SW480 (cell line): ENCODE data around the gene SCUBE1.
"Not testable (repeated sequence)": the region's sequence is repeated elsewhere in the genome, so short reads cannot be mapped to it uniquely, and the experiment has no call there.

Experiments
- DNase-seq: peaks from one replicate; pipeline ENCODE4 v3.0.0-alpha.2; 2016; ENCODE audit warnings: low spot score

Gene SCUBE1

DNA sequence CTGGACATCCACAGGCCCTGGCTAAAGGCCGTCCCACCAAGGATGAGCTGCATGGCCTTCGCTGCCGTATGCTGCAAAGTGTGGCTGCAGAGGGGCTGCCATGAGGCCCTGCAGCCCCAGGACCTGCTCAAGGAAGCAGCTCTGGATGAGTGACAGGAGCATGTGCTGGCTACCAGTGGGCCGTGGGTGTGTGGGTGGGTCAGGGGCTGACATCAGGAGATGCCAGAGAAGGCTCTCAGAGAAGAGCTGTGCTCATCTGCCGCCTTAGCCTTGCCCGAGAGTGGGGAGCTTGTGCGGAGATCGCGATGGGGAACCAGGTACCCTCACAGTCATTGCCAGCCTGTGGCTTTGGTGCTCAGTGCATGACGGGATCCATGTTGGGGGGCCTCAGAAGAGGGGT is 41.3 kb downstream of the SCUBE1 start:
- no peak for DNase-seq

DNA sequence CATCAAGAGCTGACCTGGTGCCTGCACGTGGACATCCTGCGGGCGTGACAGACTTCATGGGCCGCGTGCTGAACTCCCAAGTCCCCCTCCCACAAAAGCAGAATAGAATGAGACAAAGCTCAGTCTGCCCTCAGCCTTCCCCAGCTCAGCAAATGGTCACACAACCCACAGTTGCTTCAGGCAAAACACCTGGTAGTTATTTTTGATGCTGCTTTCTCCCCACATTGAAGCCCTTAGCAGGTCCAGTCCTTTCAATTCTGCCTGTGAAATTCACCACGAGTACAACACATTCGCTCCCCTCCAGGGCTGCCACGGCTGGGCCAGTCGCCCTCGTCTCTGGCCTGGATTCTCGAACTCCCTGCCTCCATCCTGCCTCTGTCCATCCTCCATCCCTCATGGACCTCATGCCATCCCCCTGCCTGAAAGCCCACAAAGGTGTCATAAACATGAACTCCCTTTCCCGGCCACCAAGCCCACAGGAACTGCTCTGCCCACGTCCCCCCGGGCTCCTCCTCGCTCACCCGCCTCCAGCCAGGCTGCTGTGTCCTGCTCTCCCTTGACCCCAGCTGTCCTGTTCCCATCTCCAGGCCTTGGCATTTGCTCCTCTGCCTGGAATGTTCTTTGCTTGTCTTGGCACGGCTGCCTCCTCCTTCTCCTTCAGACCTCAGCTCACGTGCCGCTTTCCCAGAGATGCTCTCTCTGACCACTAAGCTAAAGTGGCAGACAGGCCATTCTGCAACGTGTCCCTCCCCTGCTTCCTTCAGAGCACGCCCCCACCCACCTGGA is 42.1 kb downstream of the SCUBE1 start:
- no peak for DNase-seq

DNA sequence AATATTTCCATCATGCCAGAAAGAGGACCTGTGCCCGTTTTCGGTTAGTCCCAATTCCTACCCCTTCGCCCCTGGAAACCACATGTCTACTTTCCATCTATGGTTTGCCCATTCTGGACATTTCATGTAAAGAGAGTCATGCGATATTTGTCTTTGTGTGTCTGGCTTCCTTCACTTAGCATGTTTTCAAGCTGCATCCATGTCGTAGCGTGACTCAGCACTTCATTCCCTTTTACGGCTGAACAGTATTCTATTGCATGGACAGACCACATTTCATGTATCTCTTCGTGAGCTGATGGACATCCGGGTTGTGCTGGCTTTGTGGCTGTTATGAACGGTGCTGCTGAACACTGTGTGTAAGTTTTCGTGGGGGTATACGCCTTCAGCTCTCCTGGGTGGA is 43.4 kb downstream of the SCUBE1 start:
- DNase-seq = no peak

DNA sequence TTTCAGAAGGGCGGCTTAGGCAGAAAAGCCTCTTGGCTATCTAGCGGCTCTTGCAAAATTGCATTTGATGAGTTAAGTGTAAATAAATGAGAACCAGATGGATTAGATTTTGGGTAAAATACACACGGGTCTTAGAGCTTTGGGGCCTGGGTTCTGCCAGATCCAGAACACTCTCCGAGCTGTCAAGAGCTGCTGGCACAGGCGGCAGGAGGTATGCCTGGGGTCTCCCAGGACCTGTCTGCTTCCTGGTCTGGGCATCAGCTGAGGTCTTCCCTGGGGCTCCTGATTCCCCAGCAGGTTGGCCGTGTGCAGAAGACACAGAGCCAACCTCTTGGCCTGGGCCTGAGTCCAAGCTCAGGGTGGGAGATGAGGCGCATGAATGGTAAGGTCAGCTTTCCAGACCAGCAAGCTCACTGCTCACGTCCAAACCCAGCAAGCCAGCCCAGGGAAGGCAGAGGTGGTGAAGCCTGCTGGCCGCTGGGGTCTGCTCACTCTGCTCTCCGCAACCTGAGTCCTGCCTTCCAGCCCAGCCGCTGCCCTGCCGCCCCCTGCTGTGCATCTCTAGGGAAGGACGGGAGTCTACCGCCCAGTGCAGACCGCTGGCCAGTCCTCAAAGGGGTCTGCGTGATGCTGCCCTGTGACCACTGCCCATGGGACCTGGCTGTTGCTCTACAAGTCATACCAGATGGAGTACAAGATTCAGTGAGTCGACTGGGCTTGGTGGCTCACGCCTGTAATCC is 44.9 kb downstream of the SCUBE1 start:
- DNase-seq = no peak

DNA sequence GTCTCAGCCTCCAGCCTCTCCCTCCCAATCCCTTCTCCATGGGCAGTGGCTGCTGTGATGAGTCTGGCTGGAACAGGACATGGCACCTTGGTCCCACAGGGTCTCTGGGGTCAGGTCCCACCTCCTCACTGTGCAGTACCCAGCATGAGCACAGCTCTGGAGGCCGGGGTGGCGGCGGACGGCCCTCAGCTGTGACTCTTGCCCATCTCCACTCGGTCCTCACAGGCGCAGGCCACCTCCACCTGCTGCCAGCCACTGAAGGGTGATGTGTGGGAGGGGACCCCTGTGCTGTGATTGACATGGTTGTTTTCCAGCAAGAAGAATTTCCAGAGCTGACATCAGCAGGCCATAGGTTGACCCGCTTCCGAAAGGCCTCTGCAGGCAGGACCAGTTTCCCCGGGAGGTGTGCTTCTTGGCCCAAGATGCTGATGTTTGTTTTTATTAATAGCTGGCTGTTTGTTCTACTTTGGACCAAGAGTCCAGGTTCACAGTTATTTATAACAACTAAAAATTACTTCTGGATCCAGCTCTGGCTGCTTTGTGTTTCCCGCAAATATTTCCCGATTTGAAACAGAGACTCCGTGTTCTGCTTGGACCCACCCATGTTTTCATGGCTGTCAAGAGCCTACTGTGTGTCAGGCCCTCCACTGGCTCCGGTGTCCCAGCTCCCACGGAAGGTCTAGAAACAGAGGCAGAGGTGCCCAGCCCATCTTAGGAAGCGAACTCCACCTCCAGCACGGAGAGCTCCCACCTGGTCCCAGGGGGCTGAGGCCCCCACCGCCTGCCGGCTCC is 45.7 kb downstream of the SCUBE1 start:
- no peak for DNase-seq

DNA sequence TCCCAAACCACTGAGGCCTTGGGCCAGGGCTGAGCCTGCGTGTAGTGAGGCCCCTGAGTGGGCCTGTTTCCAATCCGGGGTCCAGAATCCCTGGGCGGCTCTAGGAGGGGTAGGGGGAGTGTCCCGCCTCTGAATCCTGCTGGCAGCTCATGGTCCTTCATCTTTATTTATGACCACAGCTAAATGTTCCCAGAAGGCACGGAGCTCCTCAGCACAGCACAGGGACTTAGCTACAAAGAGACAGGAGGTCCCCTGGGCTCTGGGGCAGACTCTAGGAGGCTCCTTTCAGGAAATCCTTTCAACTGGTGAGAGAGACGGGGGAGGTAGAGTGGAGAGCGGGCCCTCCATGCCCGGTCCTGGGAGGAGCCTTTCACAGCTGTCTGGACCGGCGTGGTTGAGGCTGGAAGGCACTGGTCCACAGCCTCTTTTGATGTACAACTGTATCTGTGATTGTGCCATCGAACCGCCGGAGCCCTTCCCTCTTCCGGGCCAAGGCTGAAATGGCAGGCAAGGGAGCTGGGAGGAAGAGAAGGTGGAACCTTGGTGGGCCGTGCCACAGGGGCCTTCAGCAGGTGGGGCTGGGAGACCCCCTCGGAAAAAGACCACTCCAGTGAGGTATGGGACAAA is 46.8 kb downstream of the SCUBE1 start:
- no peak for DNase-seq

DNA sequence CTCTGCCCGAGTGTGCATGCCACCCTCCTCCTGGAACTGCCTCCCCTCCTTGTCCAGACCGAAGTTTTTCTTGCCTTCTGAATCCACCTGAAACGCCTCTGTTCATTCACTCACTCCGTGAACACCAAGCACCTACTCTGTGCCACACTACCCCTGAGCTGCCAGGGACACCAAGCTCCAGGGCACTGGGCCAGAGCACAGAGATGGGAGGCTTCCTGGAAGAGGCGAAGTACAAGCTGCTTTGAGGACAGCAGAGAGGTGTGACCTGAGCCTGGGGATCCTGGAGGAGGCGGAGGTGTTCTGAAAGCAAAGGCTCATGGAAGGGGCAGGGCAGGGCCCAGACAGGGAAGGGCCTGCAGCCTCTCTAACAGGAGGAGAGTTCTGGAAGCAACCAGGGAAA is 47.5 kb downstream of the SCUBE1 start:
- no peak for DNase-seq

DNA sequence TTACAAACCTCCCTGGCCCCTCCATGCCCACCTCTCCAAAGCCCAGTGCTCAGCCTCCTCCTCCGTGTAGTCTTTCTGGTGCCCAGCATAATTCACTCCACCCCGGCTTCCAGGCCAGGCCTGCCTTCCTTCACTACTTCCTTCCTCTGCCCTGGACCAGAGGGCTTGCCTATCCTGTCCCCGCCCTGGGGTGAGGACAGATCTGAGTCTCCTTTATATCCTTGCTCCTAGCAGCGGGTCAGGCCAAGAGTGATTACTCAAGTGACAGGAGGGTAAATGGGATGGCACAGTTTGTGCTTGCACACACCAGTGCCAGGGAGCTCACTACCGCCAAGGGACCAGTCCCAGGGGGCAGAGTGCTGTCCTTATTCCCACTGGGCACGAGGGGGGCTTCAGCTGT is 48.0 kb downstream of the SCUBE1 start:
- no peak for DNase-seq

DNA sequence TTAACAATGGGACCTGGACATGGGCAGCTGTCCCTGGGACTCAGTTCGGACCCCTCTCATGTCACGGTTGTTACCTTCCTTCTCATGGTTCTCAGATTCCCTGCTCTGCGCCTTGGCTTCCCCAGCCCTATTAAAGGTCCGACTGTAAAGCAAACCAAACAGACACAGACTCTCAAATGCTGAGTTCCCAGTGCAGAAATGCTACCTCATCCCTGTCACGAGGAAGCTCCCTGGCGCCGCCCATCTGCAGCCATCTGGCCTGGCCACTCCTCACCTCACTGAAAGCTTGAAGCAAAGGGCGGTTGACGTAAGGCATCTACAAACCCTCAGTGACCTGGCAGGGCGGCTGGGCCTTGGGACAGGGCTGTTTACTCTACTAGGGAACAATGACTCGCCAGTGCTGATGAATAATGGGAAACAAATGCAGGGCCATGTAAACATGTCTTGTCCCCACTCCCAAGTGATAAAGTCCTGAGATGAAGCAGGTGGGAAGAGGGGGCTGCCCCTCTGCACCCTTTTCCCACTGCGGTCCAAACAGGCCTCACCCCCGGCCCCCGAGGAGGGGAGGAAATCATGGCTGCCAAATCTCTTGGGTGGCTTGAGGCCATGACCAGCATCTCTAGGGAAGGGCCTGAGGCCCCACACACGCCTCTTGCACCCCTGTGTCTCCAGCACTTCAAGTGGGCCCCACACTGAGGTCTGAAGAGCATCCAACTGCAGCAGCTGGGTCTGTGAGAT is 49.3 kb downstream of the SCUBE1 start:
- peak; percentile 28 for DNase-seq

DNA sequence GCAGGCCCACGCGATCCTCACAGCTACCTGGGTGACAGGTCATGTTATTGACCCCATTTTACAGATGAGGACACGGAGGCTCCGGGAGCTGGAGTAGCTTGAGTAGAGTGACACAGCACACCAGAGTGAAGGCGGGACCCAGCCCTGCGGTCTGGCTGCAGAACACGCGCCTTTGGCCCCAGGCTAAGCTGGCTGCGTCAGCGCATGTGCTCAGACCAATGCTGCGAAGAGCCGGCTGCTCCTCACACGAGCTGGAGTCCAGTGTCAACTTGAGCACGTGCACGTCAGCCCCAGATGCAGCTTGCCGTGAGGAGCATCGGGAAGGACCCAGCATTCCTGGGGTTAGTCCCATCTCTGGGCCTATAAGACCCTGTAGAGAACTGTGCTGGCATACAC is 49.9 kb downstream of the SCUBE1 start:
- no peak for DNase-seq

DNA sequence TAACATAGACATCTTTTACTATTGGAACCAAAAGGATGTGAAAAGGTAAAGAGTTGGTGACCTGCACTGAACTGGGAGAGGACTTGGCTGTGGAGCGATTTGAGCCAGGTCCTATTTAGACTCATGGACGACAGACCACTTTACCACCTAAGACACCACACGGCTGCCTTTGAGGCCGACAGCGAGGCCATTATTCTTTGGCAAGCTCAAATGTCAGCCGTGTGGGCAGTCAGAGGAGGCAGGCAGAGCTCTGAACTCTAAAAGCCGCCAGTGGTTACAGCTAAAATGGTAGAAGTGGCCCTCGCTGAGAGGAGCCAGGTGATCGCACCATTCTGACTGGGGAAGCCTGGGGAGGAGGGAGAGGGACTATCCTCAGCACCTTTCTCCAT is 50.5 kb downstream of the SCUBE1 start:
- DNase-seq = no peak

DNA sequence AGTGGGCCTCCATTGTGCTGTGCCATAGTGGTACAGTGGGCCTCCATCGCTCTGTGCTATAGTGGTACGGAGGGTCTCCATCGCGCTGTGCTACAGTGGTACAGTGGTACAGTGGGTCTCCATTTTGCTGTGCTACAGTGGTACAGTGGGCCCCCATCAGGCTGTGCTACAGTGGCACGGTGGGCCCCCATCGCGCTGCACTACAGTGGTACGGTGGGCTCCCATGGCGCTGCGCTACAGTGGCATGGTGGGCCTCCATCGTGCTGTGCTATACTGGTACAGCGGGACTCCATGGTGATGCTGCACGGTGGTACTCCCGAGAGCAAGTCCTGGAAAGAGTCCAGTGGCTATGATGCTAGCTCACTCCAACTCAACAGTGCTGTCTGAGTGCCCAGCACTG is 51.8 kb downstream of the SCUBE1 start:
- DNase-seq = no peak

DNA sequence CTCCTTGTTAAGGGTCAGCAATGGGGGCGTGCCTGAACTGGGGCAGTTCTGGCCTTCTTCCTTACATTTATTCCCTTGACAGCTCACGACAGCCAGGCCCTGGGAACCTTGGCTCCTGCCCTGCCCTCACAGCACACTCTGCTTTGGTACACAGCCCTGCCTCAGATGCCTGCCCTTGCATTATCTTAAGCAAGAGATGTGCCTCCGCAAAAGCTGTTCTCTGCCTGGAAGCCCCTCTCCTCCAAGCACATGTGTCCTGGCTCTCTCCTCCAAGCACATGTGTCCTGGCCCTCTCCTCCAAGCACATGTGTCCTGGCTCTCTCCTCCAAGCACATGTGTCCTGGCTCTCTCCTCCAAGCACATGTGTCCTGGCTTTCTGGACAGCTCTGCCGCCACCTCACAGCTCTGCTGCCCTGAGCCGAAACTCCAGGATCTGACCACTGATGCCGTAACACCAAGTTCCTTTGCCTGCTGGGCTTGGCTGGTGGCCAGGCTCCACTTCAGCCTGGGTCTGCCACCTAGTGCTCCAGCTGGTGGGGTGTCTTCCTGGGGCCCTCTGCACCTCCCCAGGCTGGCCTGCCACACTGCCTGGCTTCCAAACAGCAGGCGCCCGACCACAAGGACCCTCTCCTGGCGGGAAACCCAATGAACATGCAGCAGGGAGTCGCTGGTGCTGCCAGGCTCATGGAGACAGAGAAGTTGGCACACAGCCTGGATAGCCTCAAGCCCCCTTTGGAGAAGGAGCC is 53.0 kb downstream of the SCUBE1 start:
- no peak for DNase-seq

DNA sequence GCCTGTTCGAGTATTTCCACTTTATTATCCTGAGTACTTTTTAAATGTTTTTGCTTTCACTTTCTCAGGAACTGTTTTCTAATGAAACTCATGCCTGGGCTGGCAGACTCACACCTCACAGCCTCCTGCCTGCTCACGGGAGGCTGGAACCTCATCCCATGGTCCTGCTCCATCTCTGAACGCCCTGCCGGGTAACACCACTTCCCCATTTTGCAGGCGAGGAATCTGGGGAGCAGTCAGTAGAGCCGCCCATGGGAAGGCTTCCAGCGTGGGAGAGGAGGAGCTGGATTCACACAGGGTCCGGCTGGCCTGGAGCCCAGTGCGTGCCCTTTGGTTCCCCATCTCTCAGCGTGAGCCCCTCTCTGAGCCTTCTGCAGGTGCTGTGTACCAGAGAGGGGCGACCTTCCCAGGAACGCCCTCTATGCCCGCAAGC is 53.6 kb downstream of the SCUBE1 start:
- no peak for DNase-seq

DNA sequence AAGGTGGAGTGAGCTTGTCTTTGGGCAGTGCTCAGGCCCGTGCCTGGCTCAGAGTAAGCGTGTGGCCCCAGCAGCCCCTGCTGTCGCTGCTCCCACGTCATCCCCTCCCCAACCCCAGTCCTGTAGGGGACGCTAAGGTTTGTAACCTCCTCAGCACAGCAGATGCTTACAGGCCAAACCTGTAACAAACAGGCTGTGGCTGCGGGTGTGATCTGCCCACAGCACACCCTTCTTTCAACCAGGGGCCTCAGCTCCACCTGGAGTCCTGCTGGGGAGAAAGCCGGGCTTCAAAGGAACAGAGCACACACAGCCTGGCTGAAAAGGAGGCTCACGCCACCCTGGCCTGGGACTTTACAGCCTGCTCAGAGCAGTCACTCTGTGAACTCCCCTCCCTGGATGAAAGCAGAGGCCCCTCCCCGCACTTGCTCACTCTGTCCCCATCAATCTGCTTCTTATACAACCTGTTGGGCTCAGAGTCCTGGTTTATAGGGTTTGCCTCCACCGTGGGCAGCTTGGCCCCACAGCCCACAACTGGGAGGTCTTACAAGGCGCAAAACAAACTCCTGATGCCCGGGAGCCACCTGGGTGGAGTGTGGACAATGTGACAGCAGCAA is 54.3 kb downstream of the SCUBE1 start:
- DNase-seq = no peak

DNA sequence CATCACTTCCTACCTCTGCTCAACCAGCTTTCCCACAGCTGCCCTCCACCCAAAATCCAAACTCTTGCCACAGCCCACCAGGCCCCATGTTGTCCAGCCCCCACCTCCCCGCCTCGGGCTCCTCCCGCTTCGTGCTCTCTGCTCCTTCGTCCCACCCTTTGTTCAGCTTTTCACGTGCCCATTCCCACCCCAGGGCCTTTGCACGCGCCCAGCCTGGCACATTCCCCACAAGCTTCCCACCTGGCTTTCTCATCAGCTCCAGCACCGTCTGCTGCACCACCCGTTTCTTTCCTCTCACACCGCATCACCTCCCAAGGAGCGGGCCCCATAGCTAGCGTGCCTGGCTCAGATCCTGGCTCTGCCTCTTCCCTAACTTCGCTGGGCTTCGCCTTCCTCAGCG is 54.8 kb downstream of the SCUBE1 start:
- no peak for DNase-seq

DNA sequence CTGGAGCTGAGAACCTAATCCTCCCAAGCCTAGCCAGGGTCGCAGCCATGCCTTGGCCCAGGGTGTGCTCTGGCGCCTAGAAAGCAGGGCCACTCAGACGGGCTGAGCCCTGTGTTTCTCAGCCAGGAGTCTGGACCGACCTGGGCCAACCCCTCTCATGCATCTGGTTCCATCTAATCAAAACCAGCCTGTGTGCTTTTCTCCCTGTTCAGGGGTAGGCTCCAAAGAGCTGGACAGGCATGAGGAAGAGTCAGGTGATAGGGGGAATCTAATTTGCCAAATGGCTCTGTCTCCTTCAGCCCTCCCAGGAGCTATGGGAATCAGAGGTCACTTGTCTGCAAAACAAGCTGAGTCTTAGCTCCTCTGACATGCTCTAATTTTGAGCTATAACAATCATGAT is 55.7 kb downstream of the SCUBE1 start:
- no peak for DNase-seq

DNA sequence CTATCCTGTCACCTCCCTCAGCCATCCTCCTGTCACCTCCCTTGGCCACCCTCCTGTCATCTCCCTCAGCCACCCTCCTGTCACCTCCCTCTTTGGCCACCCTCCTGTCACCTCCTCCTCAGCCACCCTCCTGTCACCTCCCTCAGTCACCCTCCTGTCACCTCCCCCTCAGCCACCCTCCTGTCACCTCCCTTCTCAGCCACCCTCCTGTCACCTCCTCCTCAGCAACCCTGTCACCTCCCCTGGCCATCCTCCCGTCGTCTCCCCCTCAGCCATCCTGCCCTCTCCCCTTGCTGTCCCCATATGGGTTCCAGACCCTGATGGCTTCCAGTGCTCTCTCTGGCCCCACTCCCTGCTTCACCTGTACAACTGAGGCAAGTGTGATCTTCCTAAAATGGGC is 61.8 kb downstream of the SCUBE1 start:
- no peak for DNase-seq

DNA sequence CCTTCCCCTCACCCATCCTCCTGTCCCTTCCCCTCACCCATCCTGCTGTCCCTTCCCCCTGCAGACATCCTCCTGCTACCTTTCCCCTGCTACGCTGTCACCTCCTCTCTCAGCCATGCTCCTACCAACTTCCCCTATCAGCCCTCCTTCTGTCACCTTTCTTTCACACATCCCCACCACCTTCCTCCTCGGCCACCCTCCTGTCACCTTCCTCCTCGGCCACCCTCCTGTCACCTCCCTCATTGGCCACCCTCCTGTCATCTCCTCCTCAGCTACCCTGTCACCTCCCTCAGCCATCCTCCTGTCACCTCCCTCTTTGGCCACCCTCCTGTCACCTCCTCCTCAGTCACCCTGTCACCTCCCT is 62.7 kb downstream of the SCUBE1 start:
- DNase-seq = not testable (repeated sequence)

DNA sequence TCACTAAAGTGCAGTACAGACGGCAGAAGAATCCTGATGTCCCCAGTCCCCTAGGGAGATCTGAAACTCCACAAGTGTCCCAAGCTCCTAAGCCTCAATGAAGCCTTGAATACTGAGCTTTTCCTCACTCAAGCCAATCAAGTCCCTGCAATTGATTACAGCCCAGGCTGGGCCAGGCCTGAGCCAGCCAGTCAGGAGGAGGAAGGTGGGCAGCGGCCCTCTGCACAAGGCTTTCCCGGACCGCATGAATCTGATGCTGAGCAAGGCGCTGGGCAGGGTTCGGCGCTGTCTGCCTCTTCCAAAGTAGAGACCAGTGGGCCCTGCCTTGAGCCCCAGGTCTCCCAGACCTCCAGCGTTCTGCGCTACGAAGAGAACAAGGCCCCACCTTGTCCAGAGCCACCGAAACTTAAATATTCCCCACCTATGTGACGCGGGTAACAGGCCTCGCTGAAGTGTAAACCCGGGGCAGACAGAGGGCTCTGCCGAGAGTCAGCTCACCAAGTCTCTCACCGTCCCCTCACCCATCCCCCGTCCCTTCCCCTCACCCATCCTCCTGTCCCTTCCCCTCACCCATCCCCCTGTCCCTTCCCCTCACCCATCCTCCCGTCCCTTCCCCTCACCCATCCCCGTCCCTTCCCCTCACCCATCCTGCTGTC is 63.2 kb downstream of the SCUBE1 start:
- DNase-seq = no peak
